NCI-H82 treated with DMSO at 0.1 percent for 48 hours (cell line): ENCODE data around the gene RPL5.

Experiments
- DNase-seq: peaks from one replicate; lab custom pipeline; 2025; ENCODE audit not compliant: unreplicated experiment; lab: John Stamatoyannopoulos, UW

RPL5 gene

GRCh38 chr1:92817986-92818764 lies 13.7 kb upstream of the RPL5 start:
- DNase-seq: no peak

- no peak for DNase-seq
Measured at GRCh38 chr1:92820024-92820423, 11.8 kb upstream of the RPL5 start.

GRCh38 chr1:92820551-92820950 lies 11.3 kb upstream of the RPL5 start:
- no peak for DNase-seq

- DNase-seq: no peak
Measured at GRCh38 chr1:92822879-92823278, 9.0 kb upstream of the RPL5 start.

- DNase-seq: no peak
Measured at GRCh38 chr1:92826792-92827191, 5.0 kb upstream of the RPL5 start.

GRCh38 chr1:92831368-92831761 lies 475 bp upstream of the RPL5 start:
- DNase-seq: no peak

- DNase-seq: no peak
Measured at GRCh38 chr1:92832537-92833114, 786 bp downstream of the RPL5 start.

- DNase-seq: no peak
Measured at GRCh38 chr1:92833840-92834239, 2.0 kb downstream of the RPL5 start.

- DNase-seq: no peak
Measured at GRCh38 chr1:92834617-92835016, 2.8 kb downstream of the RPL5 start.

- no peak for DNase-seq
Measured at GRCh38 chr1:92837062-92837461, 5.2 kb downstream of the RPL5 start.

GRCh38 chr1:92838519-92838918 lies 6.7 kb downstream of the RPL5 start:
- DNase-seq: no peak

GRCh38 chr1:92839442-92839841 lies 7.6 kb downstream of the RPL5 start:
- DNase-seq: no peak

- DNase-seq: no peak
Measured at GRCh38 chr1:92840600-92840999, 8.8 kb downstream of the RPL5 start.

- no peak for DNase-seq
Measured at GRCh38 chr1:92842082-92843045, 10.5 kb downstream of the RPL5 start.

GRCh38 chr1:92843046-92843423 lies 11.2 kb downstream of the RPL5 start:
- no peak for DNase-seq

- DNase-seq: no peak
Measured at GRCh38 chr1:92843429-92844352, 11.9 kb downstream of the RPL5 start.

GRCh38 chr1:92844439-92844838 lies 12.6 kb downstream of the RPL5 start:
- no peak for DNase-seq

GRCh38 chr1:92845908-92846307 lies 14.1 kb downstream of the RPL5 start:
- DNase-seq: no peak

GRCh38 chr1:92848201-92848600 lies 16.4 kb downstream of the RPL5 start:
- DNase-seq: no peak

GRCh38 chr1:92850019-92850418 lies 18.2 kb downstream of the RPL5 start:
- no peak for DNase-seq

GRCh38 chr1:92851729-92852128 lies 19.9 kb downstream of the RPL5 start:
- DNase-seq: no peak
